Stomach (tissue), 4 donors: ENCODE data around the gene STRA8.

ENCODE experiments used
- POLR2AphosphoS5 ChIP-seq, 3 donors: sonication (generic); formaldehyde crosslinking; IDR thresholded peaks; one replicate each; pipeline ENCODE4 v1.6.1; 2016; ENCODE audit warnings: antibody characterized with exemption in 3 of 3
- TF ChIP-seq, protein P1 (sequence below), 7 experiments: fragments of 450-650 bp in 4 of 7; fragments of 200-600 bp in 3 of 7; sonication (generic) in 3 of 7; IDR thresholded peaks; one replicate each; pipeline ENCODE4 v1.5.1; 2016 to 2019; ENCODE audit warnings: antibody characterized with exemption in 7 of 7, control low read depth in 2 of 7, mild to moderate bottlenecking in 1 of 7

DNA sequence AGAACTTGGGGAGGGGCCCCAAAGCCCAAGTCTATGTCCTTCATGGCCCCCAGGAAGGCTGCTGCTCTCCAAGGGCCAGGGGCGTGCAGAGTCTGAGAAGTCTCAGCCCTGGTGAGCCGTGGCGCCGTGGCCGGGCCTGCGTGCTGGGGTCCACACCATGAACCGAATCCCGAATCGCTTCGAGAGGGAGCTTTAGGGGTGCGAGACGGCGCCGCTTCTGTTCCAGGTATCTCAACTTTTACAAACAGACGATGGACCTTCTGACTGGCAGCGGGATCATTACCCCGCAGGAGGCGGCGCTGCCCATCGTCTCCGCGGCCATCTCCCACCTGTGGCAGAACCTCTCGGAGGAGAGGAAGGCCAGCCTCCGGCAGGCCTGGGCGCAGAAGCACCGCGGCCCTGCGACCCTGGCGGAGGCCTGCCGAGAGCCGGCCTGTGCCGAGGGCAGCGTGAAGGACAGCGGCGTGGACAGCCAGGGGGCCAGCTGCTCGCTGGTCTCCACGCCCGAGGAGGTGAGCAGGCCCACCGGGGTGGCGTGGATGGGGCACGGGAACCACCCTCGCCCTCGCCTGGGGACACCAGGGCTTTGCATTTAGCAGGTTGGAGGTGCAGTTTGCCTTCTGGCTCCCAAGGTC is 12.7 kb downstream of the STRA8 start:
- TF ChIP-seq, protein P1, sequence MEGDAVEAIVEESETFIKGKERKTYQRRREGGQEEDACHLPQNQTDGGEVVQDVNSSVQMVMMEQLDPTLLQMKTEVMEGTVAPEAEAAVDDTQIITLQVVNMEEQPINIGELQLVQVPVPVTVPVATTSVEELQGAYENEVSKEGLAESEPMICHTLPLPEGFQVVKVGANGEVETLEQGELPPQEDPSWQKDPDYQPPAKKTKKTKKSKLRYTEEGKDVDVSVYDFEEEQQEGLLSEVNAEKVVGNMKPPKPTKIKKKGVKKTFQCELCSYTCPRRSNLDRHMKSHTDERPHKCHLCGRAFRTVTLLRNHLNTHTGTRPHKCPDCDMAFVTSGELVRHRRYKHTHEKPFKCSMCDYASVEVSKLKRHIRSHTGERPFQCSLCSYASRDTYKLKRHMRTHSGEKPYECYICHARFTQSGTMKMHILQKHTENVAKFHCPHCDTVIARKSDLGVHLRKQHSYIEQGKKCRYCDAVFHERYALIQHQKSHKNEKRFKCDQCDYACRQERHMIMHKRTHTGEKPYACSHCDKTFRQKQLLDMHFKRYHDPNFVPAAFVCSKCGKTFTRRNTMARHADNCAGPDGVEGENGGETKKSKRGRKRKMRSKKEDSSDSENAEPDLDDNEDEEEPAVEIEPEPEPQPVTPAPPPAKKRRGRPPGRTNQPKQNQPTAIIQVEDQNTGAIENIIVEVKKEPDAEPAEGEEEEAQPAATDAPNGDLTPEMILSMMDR (IDR thresholded peaks at IDR 0.05) = no peak
- TF ChIP-seq POLR2AphosphoS5 (IDR thresholded peaks at IDR 0.05) = no peak
